ENCODE measurements around the gene PLXNA2.

The PLXNA2 gene

DNA sequence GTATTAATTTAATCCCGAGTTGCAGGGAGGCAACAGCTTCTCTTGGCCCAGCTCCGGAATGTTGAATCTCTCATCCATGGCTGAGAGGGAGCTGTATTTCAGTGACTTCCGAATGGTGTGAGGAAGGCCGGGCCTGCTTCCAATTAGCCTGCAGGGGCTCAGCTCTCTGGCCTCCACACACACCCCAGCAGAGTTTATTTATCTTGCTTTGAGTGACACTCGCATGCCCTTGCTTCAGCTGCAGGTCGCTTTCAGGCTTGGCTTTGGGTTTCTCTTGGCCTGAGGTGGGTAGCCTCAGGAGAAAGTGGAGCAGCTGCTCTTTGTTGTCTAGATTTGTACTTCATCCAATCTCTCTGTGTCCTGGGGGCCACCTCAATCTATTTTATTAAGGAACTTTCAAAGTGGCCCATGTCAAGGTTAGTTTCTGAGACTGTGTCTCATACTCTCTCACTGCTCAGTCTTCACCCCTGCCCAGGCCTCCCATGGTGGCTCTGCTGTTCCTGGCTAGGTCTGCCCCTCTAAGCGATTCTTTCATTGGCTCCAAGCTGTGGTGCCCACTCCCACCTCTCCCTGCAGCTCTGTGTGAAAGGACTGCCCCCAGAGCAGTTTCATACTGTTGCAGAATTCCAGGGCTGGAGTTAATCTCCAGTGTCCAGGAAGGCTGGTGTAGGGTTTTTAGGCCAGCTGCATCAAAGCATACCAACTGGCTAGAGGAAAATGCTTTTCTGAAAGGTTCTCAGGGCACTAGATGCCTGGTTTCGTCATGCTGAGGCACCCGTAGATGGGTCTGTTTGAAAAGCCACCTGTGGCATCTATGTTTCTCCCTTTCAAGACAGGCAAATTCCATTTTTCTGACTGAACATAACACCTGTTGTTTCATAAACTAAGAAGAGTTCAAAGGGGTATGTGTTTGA lies 153.5 kb downstream of the PLXNA2 start:
- peaks cover 13% of the 10 kb centered on the region for H3K4me1 Mint-ChIP-seq
- DNase-seq (no peak), ATAC-seq (no peak)
- H3K4me3 Mint-ChIP-seq, result no peak overlapping the region
- no peaks in the 10 kb centered on the region for H3K36me3 Mint-ChIP-seq (ENCODE audit: low read depth)
- H3K27me3 Mint-ChIP-seq, result no peaks in the 10 kb centered on the region
- no peaks in the 10 kb centered on the region for H3K9me3 Mint-ChIP-seq
- H3K27ac Mint-ChIP-seq, result no peak overlapping the region

DNA sequence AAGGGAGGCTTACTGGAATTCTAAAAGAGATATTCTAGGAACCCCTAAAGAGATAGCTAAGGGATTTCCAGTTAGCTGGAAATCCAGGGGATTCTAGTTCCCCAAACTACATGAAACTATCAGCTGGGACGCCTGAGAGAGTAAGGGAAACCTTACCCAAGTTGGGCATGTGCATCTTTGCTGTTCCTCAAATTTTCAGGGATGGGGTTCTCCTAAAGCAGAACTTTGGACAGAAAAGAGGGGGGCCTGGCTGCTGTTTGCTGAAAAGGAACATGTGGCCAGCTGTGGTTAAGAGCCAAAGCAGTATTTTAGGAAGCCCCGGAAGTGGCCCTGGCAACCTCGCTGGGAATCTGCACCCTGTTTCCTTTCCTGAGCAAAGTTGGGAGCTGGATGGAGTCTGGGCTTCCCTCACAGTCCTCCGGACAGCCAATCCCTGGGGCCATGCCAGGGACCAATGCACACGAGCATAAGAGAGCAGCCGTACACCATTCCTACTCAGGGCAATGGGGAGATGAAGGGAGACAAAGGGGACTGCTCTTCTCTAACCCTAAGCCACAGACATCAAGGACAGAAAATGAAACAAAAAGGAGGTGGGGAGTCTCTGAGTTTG lies 154.3 kb downstream of the PLXNA2 start:
- Mint-ChIP-seq H3K4me3 (no peak overlapping the region), H3K27ac (no peak overlapping the region), H3K9me3 (no peaks in the 10 kb centered on the region), H3K4me1 (peaks cover 14% of the 10 kb centered on the region), H3K27me3 (no peaks in the 10 kb centered on the region), H3K36me3 (ENCODE audit: low read depth) (no peaks in the 10 kb centered on the region)
- DNase-seq (no peak), ATAC-seq (no peak)

GRCh38 chr1:208089149-208089548 lies 155.0 kb downstream of the PLXNA2 start:
- Mint-ChIP-seq H3K9me3 (no peaks in the 10 kb centered on the region), H3K4me3 (no peak overlapping the region), H3K36me3 (ENCODE audit: low read depth) (no peaks in the 10 kb centered on the region), H3K27ac (no peak overlapping the region), H3K27me3 (no peaks in the 10 kb centered on the region), H3K4me1 (peaks cover 14% of the 10 kb centered on the region)
- no peak for DNase-seq
- no peak for ATAC-seq

DNA sequence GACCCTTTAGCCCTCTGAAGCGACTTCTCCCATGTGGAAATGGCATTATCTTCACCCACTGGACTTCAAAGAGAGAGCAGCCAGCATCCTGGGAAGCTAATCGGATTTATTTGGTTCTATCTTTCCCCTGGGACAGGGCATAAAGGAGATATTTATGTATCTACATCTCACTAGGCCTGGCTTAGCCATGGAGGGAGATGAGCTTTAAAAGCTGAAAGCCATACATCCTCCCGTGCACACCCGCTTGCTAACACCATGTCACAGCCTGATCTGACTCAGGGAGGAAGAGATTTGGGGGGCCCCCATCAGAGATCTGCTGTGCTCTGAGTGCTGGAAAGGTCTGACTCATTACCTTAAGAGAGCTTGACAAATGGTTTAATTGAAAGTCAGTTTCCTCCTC lies 155.9 kb downstream of the PLXNA2 start:
- Mint-ChIP-seq H3K36me3 (ENCODE audit: low read depth) (no peaks in the 10 kb centered on the region), H3K4me1 (peaks cover 14% of the 10 kb centered on the region), H3K27me3 (no peaks in the 10 kb centered on the region), H3K27ac (no peak overlapping the region), H3K4me3 (no peak overlapping the region), H3K9me3 (no peaks in the 10 kb centered on the region)
- ATAC-seq, result no peak
- no peak for DNase-seq

- no peak for DNase-seq
- peak overlapping the region; percentile 77 for H3K27ac Mint-ChIP-seq
- H3K4me3 Mint-ChIP-seq, result peak overlapping the region; percentile 69
- H3K9me3 Mint-ChIP-seq, result no peaks in the 10 kb centered on the region
- H3K4me1 Mint-ChIP-seq, result peaks cover 14% of the 10 kb centered on the region
- H3K36me3 Mint-ChIP-seq (ENCODE audit: low read depth), result no peaks in the 10 kb centered on the region
- no peak for ATAC-seq
- no peaks in the 10 kb centered on the region for H3K27me3 Mint-ChIP-seq
Measured at GRCh38 chr1:208085655-208086515, 158.3 kb downstream of the PLXNA2 start.

DNA sequence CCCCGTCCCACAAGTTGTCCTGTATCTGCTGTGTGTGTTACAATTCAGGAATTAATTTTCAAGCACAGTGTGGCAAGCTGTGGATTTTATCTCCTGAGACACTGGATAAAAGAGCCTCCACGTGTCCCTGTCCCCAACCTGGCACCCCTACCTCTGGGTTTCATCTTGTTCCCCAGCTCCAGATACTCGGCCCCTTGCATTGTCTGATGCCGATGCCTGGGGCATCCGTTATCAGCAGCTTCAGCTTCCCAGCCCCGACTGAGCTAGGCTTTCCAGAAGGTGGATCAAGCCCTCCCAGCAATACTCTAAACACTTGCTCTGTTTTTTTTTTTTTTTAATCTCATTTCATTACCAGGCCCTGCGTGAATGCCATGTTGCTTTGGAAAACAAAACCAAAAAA lies 159.4 kb downstream of the PLXNA2 start:
- Mint-ChIP-seq H3K36me3 (ENCODE audit: low read depth) (no peaks in the 10 kb centered on the region), H3K4me3 (no peak overlapping the region), H3K27ac (no peak overlapping the region), H3K9me3 (no peaks in the 10 kb centered on the region), H3K27me3 (no peaks in the 10 kb centered on the region), H3K4me1 (peaks cover 14% of the 10 kb centered on the region)
- DNase-seq, result no peak
- ATAC-seq, result no peak

DNA sequence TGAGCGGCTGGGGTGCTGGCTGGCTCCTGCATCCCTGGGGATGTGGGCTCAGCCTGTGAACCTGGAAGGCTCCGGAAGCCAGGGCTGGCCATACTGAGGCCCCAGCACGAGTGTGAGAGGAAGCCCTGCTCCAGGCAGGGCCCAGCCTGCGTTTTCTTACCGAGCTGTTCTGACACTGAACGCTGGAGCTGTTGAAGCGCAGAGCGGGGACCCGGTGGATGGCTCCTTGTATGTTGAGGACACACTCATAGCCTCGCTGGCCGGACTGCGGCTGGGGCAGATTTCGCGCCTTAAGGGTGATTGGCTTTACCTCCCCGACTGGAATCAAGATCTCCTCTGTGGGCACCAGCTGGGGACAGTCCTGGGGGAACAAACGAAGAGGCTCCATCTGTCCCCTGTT lies 160.0 kb downstream of the PLXNA2 start:
- no peak for ATAC-seq
- no peaks in the 10 kb centered on the region for H3K9me3 Mint-ChIP-seq
- peaks cover 14% of the 10 kb centered on the region for H3K4me1 Mint-ChIP-seq
- no peak for DNase-seq
- no peaks in the 10 kb centered on the region for H3K36me3 Mint-ChIP-seq (ENCODE audit: low read depth)
- H3K27me3 Mint-ChIP-seq, result no peaks in the 10 kb centered on the region
- H3K27ac Mint-ChIP-seq, result no peak overlapping the region
- H3K4me3 Mint-ChIP-seq, result no peak overlapping the region

GRCh38 chr1:208083715-208084085 lies 160.5 kb downstream of the PLXNA2 start:
- ATAC-seq, result no peak
- no peaks in the 10 kb centered on the region for H3K27me3 Mint-ChIP-seq
- no peak for DNase-seq
- H3K36me3 Mint-ChIP-seq (ENCODE audit: low read depth), result no peaks in the 10 kb centered on the region
- H3K9me3 Mint-ChIP-seq, result no peaks in the 10 kb centered on the region
- H3K4me1 Mint-ChIP-seq, result peaks cover 14% of the 10 kb centered on the region
- H3K27ac Mint-ChIP-seq, result no peak overlapping the region
- H3K4me3 Mint-ChIP-seq, result no peak overlapping the region

DNA sequence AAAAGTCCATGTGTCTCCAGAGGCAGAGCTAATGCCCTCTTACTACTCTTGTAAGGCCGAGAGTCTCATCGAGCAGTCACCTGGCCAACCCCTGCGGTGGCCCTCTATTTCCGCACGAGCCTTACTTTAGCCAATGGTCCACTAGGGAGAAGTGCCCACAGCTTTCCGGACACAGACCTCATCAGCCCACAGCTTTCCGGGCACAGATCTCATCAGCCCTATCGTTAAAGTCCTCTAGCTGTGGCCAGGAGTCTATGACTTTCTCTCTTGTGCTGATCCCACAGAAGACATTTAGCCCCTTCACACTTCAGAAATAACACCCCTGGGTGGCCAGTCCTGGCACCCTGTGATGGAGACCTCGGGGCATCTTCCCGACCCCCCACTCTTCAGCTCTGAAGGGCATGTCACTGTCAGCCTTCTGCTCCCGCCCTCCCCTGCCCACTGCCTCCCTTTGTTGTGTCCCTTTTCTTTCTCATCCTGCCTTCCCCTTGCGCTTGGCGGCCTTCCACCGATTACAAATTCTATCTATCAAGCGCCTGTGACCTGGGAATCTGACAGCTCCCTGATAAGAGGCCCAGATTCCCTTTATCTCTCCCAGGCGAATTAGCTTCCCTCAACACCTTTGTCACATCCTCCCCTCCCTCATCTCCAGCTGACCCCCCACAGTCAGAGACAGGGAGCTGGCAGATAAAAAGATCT lies 161.0 kb downstream of the PLXNA2 start:
- Mint-ChIP-seq H3K27me3 (no peaks in the 10 kb centered on the region), H3K9me3 (no peaks in the 10 kb centered on the region), H3K4me1 (peaks cover 14% of the 10 kb centered on the region), H3K36me3 (ENCODE audit: low read depth) (no peaks in the 10 kb centered on the region), H3K4me3 (no peak overlapping the region), H3K27ac (no peak overlapping the region)
- ATAC-seq (no peak), DNase-seq (no peak)

- Mint-ChIP-seq H3K9me3 (no peaks in the 10 kb centered on the region), H3K4me1 (peaks cover 14% of the 10 kb centered on the region), H3K27ac (no peak overlapping the region), H3K36me3 (ENCODE audit: low read depth) (no peaks in the 10 kb centered on the region), H3K27me3 (no peaks in the 10 kb centered on the region), H3K4me3 (no peak overlapping the region)
- ATAC-seq (no peak), DNase-seq (no peak)
Measured at GRCh38 chr1:208081972-208082371, 162.2 kb downstream of the PLXNA2 start.

GRCh38 chr1:208080396-208081286 lies 163.5 kb downstream of the PLXNA2 start:
- no peaks in the 10 kb centered on the region for H3K36me3 Mint-ChIP-seq (ENCODE audit: low read depth)
- no peak overlapping the region for H3K27ac Mint-ChIP-seq
- peaks cover 1% of the 10 kb centered on the region for H3K4me1 Mint-ChIP-seq
- H3K27me3 Mint-ChIP-seq, result no peaks in the 10 kb centered on the region
- no peak for DNase-seq
- no peak overlapping the region for H3K4me3 Mint-ChIP-seq
- no peaks in the 10 kb centered on the region for H3K9me3 Mint-ChIP-seq
- ATAC-seq, result no peak

GRCh38 chr1:208079161-208079560 lies 165.0 kb downstream of the PLXNA2 start:
- no peak for ATAC-seq
- Mint-ChIP-seq H3K9me3 (no peaks in the 10 kb centered on the region), H3K36me3 (ENCODE audit: low read depth) (no peaks in the 10 kb centered on the region), H3K27ac (no peak overlapping the region), H3K4me1 (no peaks in the 10 kb centered on the region), H3K4me3 (no peak overlapping the region), H3K27me3 (no peaks in the 10 kb centered on the region)
- no peak for DNase-seq

DNA sequence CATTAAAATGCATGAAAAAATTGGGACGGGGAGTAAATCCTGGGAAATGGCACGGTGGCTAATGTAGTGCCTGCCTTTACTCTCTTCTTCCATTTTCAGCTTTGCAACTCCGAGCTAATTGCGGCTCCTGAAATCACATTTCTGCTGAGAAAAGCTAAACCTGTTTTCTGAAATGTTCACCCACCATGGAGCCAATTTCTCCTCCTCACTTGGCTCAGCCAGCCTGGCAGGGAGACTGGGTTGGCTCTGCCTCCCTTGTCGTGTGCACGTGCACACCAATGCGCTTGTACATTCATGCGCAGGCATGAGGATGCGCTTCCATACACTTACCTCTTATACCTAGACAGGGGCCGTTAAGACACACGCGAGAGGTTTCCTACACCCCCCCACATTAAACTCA lies 165.4 kb downstream of the PLXNA2 start:
- DNase-seq, result no peak
- Mint-ChIP-seq H3K9me3 (no peaks in the 10 kb centered on the region), H3K4me3 (no peak overlapping the region), H3K4me1 (no peaks in the 10 kb centered on the region), H3K36me3 (ENCODE audit: low read depth) (no peaks in the 10 kb centered on the region), H3K27ac (no peak overlapping the region), H3K27me3 (no peaks in the 10 kb centered on the region)
- ATAC-seq, result no peak
